CD4-positive, alpha-beta T cell treated with Interleukin-12 subunit alpha and Interleukin-12 subunit beta, for 1 hour (primary cell): ENCODE results near the gene TULP3.
"Not testable (repeated sequence)": the region's sequence is repeated elsewhere in the genome, so short reads cannot be mapped to it uniquely, and the experiment has no call there.

Source experiments
- DNase-seq: peaks from one replicate; pipeline ENCODE4 v3.0.0-alpha.2; 2020

The TULP3 gene, protein sequence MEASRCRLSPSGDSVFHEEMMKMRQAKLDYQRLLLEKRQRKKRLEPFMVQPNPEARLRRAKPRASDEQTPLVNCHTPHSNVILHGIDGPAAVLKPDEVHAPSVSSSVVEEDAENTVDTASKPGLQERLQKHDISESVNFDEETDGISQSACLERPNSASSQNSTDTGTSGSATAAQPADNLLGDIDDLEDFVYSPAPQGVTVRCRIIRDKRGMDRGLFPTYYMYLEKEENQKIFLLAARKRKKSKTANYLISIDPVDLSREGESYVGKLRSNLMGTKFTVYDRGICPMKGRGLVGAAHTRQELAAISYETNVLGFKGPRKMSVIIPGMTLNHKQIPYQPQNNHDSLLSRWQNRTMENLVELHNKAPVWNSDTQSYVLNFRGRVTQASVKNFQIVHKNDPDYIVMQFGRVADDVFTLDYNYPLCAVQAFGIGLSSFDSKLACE

DNA sequence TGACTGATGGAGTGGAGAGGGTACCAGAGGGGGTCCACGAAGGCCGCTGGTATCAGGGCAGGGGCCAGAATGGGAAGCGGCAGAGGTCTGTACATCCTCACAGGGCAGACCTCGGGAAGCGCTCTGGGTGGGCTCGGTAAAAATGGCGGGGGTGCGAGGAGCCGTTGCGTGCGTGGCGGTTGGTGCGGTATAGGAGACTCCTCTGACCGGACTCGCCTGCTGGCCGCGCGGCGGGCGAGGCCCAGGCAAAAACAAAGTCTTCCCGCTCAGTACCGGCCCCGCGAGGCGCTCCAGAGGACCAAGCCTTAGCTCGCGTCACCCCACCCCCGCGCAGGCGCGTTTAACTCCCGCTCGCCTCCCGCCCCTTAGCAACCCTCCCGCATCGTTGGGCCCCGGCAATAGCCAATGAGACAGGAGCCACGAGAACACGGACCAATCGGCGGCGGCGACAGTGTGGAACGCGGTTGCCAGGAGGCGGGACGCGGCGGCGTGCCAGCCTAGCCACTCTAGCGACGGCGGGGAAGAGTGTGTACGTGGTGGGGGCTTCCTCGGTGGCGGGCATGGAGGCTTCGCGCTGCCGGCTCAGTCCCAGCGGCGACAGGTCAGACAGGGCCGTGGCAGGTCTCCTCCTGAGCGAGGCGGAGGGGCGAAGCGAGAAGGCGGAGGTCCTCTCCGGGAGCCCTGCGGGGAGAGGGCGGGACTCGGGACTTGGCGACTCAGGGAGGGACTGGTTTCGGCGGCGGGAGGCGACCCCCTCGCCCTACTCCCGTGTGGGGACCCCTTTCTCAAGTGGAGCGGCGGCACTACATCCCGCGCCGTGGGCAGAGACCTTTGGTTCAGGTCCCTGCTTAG is at the start of gene TULP3:
TULP3 (plus strand) TSS at position 504 of the 852 bp plus-strand sequence; CDS start at position 561, 57 bp downstream.
- DNase-seq = peak; percentile 99

DNA sequence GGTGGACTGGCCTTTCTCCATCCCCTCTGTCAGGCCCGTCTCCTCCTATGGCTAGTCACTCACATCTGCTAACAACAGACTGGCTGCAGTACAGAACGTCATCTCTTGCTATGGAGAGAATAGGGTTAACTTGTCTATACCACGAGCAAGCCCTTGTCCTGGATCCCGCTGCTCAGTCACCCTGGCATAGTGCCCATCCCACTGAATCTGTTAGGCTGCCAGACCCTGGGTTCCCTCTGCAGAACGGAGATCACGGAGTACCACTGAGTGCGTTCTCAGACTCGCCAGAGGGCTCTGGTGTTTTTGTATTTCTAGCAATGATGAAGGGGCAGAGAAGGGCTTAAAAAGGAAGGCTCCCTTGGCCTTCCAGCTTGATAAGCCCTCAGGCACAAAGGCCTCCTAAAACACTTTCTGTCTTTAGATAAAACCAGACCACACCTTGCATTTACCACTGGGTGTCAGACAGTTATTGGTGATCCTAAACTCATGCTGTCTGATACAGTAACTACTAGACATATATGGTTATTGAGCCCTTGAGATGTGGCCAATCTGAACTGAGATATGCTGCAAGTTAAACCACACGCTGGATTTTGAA is 49.5 kb upstream of the TULP3 start:
- no peak for DNase-seq

DNA sequence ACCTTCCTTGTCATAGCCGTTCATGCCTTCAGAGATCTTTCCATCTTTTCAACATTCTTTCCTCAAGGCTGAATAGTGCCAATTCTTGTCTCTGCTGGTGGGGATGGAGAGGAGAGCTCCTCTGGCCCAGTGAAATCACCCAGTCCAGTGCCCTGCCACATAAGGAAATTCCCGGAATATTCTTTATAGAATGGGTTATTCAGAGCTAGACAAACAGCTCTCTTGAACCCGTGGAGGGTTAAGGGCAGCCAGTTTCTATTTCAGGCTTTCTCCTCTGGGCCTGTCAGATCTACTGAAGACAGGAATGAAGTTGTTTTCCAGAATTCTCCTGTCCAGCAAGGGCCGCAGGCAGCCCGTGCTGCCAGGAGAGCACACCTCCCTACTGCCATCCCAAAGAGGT is 47.7 kb upstream of the TULP3 start:
- DNase-seq = no peak

DNA sequence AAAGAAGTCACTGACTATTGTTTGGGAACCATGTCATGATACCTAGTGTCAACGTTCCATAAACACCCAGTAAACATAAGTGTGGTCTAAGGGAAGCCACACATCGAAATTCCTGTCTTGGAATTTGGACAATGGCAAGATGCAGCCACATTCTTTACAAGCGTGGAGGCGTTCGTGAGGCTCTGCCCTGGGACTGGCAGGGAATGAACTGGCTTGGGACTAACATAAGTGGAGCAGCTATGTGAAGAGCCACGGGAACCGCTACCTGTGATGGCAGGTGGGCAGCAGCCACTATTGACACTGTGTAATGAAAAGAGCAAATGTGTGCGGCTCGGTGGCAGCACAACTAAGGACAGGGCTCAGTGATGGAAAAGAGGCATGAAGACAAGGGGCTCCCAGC is 45.9 kb upstream of the TULP3 start:
- DNase-seq = no peak

DNA sequence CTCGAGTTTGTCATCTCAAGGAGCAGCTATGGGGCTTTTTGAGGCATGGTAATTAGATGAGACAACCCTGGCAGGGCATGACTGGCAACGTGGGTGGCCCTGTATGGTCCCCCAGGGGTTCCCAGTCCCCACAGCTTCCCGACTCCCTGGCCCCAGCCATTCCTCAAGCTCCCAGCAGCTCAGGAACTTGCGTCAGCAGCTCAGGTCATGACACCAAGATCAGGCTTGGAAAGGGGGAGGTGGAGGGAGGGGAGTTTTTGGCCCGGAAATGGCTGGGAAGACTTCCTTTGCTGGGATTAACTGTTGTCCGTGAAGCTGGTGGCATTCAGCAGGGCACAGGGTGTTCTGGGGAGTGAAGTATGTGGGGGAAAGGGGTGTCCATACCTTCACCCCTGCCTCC is 45.4 kb upstream of the TULP3 start:
- no peak for DNase-seq

DNA sequence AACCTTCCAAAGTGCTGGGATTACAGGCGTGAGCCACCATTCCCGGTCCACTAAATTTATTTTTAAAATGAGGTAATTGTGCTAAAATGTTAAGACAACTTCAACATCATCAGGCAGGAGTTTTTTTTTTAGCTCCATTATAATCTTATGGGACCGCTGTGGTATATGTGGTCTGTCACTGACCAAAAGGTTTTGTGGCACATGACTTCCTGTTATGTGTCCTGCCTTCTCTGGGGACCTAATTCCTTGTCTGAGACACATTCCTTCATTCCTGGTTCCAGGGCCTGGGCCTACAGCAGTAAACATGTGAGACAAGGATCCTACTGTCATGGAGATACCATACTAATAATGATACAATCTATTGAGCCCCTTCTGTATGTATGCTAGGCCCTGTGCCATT is 38.8 kb upstream of the TULP3 start:
- DNase-seq = no peak

DNA sequence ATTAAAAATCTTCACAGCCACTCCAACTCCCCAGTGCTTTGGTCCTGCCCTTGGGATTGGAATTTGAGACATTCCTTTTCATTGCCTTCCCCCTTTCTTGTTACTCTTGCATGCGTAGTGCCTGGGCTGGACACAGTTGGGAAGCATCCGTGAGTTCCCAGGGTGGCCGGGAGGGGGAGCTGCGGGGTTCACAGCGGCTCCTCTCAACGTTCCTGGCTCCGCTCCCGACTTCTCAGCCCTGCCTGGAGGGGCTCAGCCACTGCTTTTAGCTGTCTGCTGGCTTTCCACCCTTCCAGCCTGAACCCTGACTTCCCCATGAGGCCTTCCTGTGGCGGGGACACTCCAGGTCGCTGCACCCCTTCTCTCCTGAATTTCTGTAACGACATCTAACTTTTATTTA is 37.1 kb upstream of the TULP3 start:
- DNase-seq = peak; percentile 30

DNA sequence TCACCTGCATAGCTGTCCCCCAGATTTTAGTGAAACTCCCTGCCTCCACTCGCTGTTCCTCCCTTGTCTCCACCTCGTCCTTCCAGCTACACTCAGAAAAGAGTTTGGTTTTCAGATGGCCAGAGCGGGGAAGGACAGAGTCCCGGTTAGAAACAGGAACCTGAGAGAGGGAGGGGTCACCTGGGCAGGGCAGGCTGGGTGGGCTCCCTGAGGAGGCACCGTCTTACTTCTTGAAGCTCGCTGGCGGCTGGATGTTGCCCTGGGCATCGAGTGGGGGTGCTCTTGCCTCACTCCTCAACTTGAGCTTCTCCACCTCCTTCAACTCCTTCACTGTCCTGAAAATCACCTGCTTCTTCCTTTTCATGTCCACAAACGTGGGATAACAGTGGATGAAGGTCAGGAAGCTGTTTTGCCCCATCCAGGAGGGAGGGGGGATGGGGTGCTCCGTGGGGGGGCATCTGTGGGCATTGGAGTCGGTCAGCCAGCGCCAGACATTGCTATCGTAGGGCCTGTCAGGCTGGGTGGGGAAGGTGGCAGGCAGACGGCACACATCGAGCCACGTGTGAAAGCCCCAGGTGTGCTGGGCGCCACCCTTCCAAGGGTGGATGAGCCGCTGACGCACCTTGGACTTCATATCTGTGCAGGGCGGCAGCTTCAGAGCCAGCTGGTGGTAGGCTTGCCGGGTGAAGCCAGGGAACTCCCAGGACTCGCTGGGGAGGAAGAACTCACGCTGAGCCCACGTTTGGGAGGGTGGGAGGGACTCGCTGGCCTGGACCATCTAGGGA is 35.8 kb upstream of the TULP3 start:
- DNase-seq = no peak

DNA sequence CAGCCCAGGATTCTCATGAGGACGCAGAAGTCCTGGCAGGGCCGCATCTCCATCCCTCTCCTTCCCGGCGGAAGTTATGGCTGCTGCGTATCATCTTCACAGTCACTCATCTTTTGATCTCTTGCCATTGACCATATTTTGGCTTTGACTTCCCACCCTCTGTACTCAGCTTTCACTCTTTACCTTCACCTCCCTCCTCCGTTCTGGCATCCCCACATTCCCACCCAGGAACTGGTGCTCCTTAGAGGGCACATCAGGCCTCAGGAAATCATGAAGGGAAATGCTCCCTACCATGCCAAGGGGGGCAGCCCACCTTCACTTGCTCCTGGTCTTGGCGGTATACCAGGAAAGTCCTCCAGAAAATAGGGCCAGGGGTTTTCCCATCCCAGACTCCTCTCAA is 35.1 kb upstream of the TULP3 start:
- DNase-seq = no peak

DNA sequence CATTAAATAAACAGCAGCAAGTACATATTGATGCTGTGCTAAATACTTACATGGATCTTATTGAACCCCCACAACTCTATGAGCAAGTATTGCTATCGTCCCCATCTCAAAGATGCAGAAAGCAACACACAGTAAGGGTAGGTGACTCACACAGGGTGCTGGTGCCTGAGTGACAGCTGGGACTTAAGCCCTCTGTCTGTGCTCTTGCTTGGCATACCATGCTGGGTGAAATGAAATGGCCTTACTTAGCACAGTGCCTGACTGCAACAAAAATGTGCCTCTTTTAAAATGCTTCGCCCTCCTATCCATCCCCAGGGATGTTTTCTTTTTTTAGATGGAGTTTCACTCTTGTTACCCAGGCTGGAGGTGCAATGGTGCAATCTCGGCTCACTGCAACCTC is 34.6 kb upstream of the TULP3 start:
- no peak for DNase-seq

DNA sequence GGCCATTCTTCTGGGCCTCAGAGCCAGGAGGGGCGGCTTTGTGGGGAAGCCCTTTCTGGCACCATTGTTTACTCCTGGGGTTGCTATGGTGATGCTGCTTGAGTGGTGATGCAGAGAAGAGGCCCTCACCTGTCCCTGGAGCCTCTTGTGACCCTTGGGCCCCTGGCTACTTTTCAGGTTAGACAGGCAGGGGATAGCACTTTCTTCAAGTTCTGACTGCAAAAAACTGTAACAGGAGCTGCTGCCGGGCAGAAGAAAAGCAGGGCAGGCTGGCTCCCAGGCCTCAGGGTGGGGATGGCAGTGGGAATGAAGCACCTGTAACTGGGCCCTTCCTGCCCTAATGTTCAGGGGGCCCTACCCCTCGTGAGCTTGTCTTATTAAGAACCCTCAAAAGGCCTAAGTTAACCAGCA is 33.7 kb upstream of the TULP3 start, which contains the start of gene TEX52:
TEX52 (minus strand) TSS at position 19 of the 411 bp plus-strand sequence; CDS start at position 6, 13 bp downstream.
- DNase-seq = no peak

DNA sequence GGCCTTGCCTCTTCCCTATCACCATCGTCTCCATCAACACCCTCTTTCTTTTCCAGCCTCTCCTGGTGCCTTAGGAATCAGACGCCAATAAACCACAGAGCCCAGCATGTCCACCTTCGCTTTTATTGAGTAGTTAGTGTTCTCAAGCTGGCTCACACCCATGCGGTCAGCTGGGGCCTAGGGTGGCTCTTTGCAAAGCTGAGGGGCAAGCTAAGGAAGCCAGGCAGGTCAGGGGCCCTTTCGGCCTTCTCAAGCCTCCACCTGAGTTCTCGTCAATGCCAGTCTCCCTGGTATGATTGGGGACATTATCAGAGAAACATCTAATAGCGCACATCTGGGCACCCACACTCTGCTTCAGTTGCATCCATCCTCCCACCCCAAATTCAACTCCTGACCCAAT is 33.1 kb upstream of the TULP3 start:
- no peak for DNase-seq

DNA sequence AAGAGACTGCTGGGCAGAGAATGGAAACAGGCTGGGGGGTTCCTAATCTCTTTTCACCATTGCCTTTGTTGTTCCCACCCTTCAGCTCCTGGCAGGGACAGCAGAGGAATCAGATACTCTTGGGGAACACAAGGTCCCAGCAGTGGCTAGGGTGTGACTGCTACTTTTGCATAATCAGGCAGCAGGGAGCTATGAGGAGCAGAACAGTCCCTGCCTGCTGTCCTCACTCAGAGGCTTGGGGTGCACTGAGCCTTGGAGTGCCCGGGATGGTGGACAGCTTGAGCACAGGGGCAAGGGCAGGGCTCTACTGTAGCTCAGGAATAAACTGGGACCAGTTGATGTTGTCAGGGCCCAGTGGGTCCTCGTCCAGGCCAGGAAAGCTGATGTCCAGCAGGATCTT is 32.4 kb upstream of the TULP3 start:
- no peak for DNase-seq

DNA sequence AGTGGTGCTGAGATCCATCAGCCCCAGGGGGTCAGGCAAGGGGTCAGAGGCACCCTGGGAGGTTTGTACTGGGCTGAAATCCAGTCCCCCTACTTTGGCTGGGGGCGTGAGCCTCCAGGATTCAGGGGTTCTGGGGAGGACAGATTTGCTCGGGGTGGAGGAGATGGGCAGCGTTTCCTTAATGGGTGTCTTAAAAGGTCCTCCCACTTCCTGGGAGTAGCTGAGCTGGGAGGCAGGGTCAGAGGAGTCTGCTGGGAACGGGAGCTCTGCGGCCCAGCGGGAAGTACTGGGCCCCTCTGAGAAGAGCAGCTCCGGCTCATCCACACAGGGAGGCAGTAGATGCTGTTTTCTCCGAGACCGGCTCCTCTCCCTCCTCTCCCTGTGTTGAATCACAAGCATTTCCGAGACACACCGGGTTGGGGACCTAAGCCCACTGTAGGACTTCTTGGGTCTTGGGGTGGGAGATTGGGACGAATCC is 31.7 kb upstream of the TULP3 start:
- no peak for DNase-seq

DNA sequence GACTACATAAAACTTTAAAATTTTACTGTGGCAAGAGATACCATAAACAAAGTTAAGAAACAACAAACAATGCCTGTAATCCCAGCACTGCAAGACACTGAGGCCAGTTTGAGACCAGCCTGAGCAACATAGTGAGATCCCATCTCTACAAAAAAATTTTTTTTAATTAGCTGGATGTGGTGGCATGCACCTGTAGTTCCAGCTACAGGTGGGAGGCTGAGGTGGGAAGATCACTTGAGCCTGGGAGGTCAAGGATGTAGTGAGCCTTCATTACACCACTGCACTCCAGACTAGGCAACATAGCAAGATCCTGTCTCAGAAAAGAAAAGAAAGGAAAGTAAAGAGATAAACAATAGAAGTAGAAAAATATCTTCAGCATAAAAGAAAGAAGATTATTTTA is 30.5 kb upstream of the TULP3 start:
- DNase-seq = no peak

DNA sequence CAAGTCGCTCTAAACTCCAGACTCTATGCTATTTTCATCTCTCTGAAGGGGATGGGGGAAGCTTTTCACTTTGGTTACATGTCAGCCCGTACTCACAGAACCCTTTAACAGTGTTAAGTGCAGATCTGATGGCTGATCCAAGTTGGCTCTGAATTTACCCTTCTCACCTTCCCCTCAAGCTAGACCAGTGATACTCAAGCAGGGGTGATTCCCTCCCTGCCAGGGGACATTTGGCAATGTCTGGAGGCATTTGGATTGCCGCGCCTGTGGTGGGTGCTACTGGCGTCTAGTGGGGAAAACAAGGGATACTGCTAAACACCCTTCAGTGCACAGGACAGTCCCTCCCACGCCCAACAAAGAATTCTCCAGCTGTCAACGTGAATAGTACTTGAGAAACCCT is 27.8 kb upstream of the TULP3 start:
- DNase-seq = no peak

DNA sequence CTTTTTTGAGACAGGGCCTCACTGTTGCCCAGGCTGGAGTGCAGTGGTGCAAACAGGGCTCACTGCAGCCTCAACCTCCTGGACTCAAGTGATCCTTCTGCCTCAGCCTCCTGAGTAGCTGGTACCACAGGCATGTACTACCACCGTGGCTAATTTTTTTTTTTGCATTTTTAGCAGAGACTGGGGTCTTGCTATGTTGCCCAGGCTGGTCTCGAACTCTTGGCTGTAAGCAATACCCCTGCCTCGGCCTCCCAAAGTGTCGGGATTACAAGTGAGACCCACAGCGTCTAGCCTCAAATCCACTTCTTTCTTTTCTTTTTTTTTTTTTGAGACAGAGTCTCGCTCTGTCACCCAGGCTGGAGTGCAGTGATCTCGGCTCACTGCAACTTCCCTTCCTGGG is 27.3 kb upstream of the TULP3 start:
- not testable (repeated sequence) for DNase-seq

DNA sequence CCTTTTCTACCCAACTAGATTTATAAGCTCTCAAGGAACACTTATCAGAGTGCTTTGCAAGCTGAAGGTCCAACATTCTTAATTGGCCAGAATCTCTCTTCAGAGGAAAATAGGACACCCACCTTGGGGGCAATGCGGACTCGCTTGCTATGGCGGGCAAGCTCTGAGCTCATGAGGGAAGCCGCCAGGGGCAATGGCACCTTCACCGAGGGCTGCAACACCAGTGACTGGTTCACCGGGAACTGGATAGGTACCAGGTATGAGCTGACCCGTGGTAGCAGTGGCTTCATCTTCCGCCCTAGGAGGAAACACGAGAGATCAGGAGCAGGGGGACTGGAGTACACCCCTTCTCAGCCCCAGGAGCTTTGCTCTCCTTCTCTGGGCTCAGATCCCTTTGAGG is 26.5 kb upstream of the TULP3 start:
- DNase-seq = no peak

DNA sequence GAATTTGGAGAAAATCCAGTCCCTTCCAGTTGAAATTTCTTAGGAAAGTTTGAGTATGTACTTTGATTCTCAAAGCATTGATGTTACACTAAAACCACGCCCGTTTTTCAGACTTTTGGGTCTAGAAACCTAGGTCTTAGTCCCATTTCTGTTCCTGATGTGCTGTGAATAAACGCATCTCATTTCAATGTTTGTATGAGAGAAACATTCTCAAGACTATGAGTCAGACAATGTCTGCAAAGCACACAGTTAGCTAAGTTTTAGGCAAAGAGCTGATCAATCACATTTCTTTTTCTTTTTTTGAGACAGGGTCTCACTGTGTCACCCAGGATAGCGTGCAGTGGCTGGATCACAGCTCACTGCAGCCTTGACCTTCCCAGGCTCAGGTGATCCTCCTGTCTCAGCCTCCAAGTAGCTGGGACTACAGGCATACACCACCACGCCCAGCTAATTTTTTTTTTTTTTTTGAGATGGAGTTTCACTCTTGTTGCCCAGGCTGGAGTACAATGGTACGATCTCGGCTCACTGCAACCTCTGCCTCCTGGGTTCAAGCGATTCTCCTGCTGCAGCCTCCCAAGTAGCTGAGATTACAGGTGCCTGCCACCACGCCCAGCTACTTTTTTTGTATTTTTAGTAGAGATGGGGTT is 21.6 kb upstream of the TULP3 start:
- not testable (repeated sequence) for DNase-seq

DNA sequence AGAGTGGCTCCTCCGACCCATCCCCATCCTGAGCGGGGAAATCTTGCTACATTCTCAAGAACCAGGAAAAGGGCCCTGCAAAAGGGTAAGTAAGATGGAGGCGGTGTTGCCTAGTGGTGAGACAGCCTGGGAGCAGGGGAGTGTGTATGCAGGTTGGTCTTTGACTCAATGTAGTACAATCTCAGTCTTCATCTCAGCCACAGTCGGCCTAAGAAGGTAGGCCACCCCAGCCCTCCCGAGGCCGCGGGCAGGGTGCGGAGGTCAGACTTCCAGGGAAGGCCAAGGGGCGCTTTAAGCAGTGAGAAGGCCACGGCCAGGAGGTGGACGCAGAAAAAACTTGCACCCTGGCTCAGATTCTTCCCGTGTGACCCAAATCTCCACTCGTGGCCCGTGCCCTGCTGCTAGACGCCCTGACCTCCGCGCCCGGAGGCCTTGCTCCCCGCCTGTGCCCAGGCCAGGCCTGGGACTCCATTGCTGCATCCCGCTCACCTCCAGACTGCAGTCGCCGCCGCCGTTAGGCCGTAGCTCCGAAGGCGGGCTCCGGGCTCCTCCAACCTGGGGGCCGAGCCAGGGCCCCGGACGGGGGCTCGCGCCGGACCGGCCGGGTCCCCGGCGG is 14.2 kb upstream of the TULP3 start:
- DNase-seq = no peak
